DOHH2 (cell line): ENCODE results near the gene UNC13D.

Source experiments
- H3F3A ChIP-seq: fragments of 200-600 bp; sonication (generic), shearing (Covaris generic); 2 replicates; pipeline ENCODE4 v1.6.0; 2016; ENCODE audit warnings: antibody characterized with exemption, mild to moderate bottlenecking; ENCODE audit not compliant: control insufficient read depth, insufficient read depth
- H3K27ac ChIP-seq: fragments of 200-600 bp; sonication (generic); 2 replicates; pipeline ENCODE4 v1.5.1; 2014; ENCODE audit warnings: low read depth, mild to moderate bottlenecking, low read length, moderate library complexity
- H3K27me3 ChIP-seq: fragments of 200-600 bp; sonication (generic); 2 replicates; pipeline ENCODE4 v1.6.1; 2014; ENCODE audit warnings: mild to moderate bottlenecking, low read length, mixed read lengths; ENCODE audit not compliant: control insufficient read depth
- H3K36me3 ChIP-seq: fragments of 200-600 bp; sonication (generic); 2 replicates; pipeline ENCODE4 v1.6.1; 2014; ENCODE audit warnings: mild to moderate bottlenecking, low read length, moderate library complexity, mixed read lengths; ENCODE audit not compliant: control insufficient read depth
- H3K4me1 ChIP-seq: fragments of 200-600 bp; sonication (generic); 2 replicates; pipeline ENCODE4 v1.6.1; 2014; ENCODE audit warnings: mild to moderate bottlenecking, low read length, mixed read lengths; ENCODE audit not compliant: control insufficient read depth
- H3K4me2 ChIP-seq: fragments of 200-600 bp; sonication (generic); 2 replicates; pipeline ENCODE4 v1.6.0; 2014; ENCODE audit warnings: mild to moderate bottlenecking, low read length, moderate library complexity
- H3K4me3 ChIP-seq: fragments of 200-600 bp; sonication (generic); 2 replicates; pipeline ENCODE4 v1.5.1; 2014; ENCODE audit warnings: mild to moderate bottlenecking, low read length, mixed read lengths
- H3K79me2 ChIP-seq: fragments of 200-600 bp; sonication (generic); 2 replicates; pipeline ENCODE4 v1.6.1; 2014; ENCODE audit warnings: mild to moderate bottlenecking, low read length, mixed read lengths; ENCODE audit not compliant: control insufficient read depth
- H3K9me2 ChIP-seq: fragments of 200-600 bp; sonication (generic); replicated peaks from 2 replicates; pipeline ENCODE4 v1.6.1; 2014; ENCODE audit warnings: mild to moderate bottlenecking, low read length, mixed read lengths; ENCODE audit not compliant: control insufficient read depth
- H3K9me3 ChIP-seq: fragments of 200-600 bp; sonication (generic); 2 replicates; pipeline ENCODE4 v1.6.1; 2014; ENCODE audit warnings: antibody characterized with exemption, low read length, mixed read lengths; ENCODE audit not compliant: control insufficient read depth, insufficient read depth
- H4K20me1 ChIP-seq: fragments of 200-600 bp; sonication (generic); 2 replicates; pipeline ENCODE4 v1.6.0; 2014; ENCODE audit warnings: low read depth, mild to moderate bottlenecking, antibody characterized with exemption, low read length, moderate library complexity; ENCODE audit not compliant: control insufficient read depth, insufficient read depth
- CTCF ChIP-seq: fragments of 200-600 bp; sonication (generic); IDR thresholded peaks from one replicate; pipeline ENCODE4 v1.5.1; 2014; ENCODE audit warnings: antibody characterized with exemption, mild to moderate bottlenecking, low read depth, low read length; ENCODE audit not compliant: poor library complexity, severe bottlenecking
- EZH2phosphoT487 ChIP-seq: fragments of 200-600 bp; sonication (generic); IDR thresholded peaks from 2 replicates; pipeline ENCODE4 v1.6.1; 2017; ENCODE audit warnings: borderline replicate concordance, mild to moderate bottlenecking, antibody characterized with exemption, low read length, moderate library complexity, mixed read lengths

The UNC13D gene

GRCh38 chr17:75834928-75835653, 9.1 kb downstream of the UNC13D start:
- Histone ChIP-seq H3K4me1 (peaks cover 20% of the 10 kb centered on the region), H3K36me3 (no peaks in the 10 kb centered on the region)

DNA sequence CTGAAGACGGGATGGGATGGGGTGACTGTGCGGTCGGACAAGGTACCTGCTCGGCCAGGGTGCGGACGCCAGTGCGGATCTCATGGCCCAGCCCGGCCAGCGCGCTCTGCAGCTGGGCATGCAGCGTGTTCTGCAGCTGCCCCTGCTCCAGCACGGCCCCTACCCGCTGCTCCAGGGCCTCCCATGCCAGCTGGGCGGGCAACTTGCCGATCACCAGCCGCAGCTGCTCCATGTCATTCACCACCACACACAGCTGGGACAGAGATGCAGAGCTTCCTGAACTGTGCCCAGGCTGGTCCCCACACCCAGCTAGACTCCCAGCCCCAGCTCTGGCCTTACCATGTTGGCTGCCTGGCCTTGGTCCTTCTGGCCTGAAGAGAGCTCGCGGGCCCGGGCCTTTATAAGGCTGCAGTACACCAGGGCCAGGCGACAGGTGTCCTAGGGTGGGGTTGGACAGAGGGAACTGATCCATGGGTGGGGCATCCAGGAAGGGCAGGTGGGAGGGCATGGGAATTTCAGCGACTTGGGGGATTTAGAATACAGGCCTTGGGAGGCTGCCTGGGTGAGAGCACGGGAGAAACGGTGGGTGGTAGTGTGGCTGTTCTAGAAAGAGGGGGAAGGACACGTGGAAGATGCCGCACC, 9.8 kb downstream of the UNC13D start:
- Histone ChIP-seq H3K9me3 (no peaks in the 10 kb centered on the region), H3K36me3 (peaks cover 3% of the 10 kb centered on the region), H3K9me2 (no peaks in the 10 kb centered on the region), H3K4me1 (peaks cover 20% of the 10 kb centered on the region), H3K27ac (no peak overlapping the region), H3K27me3 (no peaks in the 10 kb centered on the region), H3K4me2 (no peak overlapping the region), H3K79me2 (no peaks in the 10 kb centered on the region), H4K20me1 (no peaks in the 10 kb centered on the region), H3K4me3 (no peak overlapping the region), H3F3A (no peaks in the 10 kb centered on the region)
- no peak for TF ChIP-seq CTCF
- no peak for TF ChIP-seq EZH2phosphoT487

More at GRCh38 chr17:75834928-75835653, 9.1 kb downstream of the UNC13D start:
- Histone ChIP-seq H3K9me2 (no peaks in the 10 kb centered on the region), H3K79me2 (no peaks in the 10 kb centered on the region), H3F3A (no peaks in the 10 kb centered on the region), H3K4me2 (no peak overlapping the region), H3K27ac (no peak overlapping the region), H4K20me1 (no peaks in the 10 kb centered on the region), H3K4me3 (no peak overlapping the region), H3K27me3 (no peaks in the 10 kb centered on the region), H3K9me3 (no peaks in the 10 kb centered on the region)
- no peak for TF ChIP-seq CTCF
- no peak for TF ChIP-seq EZH2phosphoT487

DNA sequence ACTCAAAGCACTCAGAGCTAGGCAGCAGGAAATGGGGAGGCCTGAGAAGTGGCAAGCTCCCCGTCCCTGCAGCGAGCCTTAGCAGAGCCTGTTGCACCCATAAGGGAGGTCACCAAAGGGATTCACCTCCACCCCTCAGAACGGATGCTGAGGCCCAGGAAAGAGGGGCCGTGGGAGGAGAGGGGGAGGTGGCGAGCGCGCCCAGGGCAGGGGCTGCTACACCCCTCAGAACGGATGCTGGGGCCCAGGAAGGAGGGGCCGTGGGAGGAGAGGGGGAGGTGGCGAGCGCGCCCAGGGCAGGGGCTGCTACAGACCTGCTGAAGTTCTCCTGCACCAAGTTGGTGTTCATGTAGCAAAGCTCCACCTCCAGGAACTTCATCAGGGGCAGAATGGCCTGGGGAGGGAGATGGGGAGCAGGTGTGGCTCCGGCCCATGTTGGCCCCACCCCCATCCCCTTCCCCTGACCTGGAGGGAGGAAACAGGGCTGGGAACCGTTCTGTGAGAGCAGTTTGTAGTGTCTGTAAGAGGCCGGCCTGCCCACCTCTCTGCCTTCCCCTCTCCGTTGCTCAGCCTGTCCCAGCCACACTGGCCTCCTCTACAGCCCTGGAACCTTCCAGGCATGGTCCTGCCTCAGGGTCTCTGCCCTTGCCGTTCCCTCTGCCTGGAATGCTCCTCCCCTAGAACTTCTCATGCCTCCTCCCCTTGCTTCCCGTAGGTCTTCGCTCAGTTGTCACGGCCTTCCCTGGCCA, 11.4 kb downstream of the UNC13D start:
- peaks cover 8% of the 10 kb centered on the region for H3K36me3 ChIP-seq
- H3K4me1 ChIP-seq: peaks cover 29% of the 10 kb centered on the region
- no peak for TF ChIP-seq CTCF
- TF ChIP-seq EZH2phosphoT487: no peak
- peak overlapping the region; percentile 25 for H3K27ac ChIP-seq
- no peaks in the 10 kb centered on the region for H3K9me3 ChIP-seq
- H3F3A ChIP-seq: peaks cover 4% of the 10 kb centered on the region
- no peaks in the 10 kb centered on the region for H4K20me1 ChIP-seq
- no peaks in the 10 kb centered on the region for H3K9me2 ChIP-seq
- H3K27me3 ChIP-seq: no peaks in the 10 kb centered on the region
- peak overlapping the region; percentile 63 for H3K4me2 ChIP-seq
- peak overlapping the region; percentile 57 for H3K4me3 ChIP-seq
- H3K79me2 ChIP-seq: no peaks in the 10 kb centered on the region
